HG02678 (cell line): ENCODE data around the gene NKX1-2.
A peak's percentile ranks its signal among the peaks of the same experiment; 100 is the strongest.

ENCODE experiments used
- ATAC-seq: cut with Tn5 transposase; IDR thresholded peaks from one replicate; pipeline ENCODE4 v1.9.1; 2021; ENCODE audit warnings: mild to moderate bottlenecking, moderate library complexity; ENCODE audit not compliant: unreplicated experiment

Gene NKX1-2

DNA sequence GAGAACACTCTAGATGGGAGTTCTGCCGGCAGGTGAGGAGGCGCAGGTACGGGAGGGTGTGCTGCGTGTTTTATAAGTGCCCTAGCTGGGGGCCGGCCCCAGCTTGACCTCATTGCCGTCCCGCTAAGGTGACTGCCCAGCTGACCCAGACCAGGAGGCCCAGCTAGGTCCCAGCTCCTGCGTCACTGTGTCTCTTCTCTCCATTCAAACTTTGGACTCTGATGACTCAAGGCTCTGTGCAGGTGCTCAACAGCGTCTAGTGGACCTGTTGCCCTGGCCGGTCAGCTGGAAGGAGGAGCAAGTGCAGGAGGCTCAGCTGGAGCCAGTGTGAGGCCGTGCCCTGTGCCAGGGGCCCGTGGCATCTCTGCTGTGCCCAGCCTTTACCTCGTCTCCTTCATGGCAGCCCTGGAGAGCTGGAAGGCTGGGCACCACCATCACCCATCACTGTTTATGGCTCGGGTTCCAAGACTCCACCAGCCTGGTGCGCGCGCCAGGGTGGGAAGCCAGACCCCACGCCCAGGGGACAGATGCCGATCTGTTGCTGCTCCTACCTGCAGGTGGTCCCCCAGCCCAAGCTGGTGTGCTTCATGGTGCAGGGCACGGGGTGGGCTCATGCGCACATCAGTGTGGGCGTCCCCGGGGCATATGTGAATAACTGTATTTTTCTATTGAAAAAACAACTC lies 26.3 kb upstream of the NKX1-2 start:
- no peak for ATAC-seq

DNA sequence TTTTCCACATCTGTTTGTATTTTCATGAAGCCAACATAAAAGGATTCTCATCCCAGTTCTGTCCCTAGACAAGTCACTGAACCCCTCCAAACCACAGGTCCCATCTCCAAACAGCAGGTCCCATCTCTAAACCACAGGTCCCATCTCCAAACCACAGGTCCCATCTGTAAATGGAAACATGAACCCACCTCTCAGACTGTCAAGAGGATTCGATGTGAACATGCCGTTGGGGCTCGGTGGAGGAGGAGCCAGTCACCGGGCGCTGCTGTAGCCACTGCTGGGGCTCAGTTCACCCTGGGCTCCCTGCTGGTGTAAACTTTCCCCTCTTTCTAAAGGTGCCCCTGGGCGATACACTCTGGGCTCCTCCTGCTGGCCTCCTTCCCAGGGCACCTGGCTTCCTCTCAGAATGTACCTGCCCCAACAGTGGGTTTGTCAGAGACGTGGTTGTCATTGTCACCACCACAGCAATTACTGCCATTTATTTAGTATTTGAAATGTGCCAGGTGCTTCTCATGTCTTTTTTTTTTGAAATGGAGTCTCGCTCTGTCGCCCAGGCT lies 24.8 kb upstream of the NKX1-2 start:
- ATAC-seq, result no peak

DNA sequence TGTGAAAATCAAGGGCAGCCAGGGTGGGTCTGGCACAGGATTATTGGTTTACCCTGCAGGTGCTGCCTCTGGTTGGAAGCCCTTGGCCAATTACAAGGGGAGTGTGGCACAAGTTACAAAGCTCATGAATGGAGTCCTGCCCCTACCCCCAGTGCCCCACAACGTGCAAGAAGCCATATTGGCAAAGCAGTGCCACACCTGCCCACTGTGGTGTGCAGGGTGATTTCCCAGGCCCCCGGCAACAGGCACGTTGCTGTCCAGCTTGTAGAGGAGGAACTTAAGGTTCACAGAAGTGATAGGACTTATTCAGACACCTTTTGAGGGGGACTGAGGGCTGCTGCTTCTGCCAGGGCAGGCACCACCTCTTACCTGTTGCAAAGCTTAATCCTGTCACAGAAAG lies 23.2 kb upstream of the NKX1-2 start:
- no peak for ATAC-seq

DNA sequence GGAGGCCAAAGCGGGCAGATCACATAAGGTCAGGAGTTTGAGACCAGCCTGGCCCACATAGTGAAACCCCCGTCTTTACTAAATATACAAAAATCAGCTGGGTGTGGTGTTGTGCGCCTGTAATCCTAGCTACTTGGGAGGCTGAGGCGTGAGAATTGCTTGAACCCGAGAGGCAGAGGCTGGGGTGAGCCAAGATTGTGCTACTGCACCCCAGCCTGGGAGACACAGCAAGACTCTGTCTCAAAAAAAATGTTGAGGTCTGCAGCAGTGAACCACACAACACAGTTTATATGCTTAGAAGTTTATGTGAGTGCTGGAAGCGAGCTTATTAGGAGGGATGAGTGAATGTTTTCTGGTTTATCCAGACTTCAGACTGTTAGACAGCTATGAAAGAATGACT lies 22.2 kb upstream of the NKX1-2 start:
- no peak for ATAC-seq

DNA sequence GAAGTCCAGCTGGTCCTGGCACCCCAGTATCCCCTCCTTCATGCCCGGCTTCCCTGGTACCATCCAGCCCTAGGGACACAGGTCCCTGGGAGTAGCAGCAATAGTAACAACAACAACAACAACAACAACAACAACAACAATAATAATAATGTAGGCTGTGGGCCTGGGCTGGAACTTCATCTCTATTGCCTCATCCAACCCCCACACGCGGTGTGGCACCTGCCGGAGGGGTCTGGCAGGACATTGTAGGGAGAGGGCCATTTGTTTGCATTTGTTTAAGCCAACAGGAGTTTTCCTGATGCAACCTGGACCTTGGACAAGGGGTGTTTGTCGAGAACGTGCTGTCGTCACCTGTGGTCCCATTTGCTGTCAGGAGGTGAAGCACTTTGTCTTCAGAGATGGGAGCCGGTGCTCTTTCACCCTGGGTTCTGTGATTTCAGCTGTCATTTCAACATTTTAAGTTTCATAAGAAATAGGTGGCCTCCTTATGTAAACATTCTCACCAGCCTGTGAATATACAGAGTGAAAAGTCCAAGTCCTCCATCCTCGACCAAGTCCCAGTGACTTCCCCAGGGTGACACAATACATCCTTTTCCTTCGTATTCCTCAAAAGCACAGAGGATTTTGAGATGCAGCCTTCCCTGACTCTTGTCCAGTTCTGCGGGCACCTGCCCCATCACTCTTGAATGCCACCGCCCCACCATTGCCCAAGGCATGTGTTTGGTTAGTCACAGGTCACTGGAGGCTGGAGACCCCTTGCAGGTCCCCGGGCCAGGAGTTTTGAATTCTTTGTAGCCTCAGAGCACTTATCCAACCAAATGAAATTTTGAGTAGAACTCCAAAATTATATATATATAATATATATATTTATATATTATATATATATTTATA lies 21.0 kb upstream of the NKX1-2 start:
- no peak for ATAC-seq

DNA sequence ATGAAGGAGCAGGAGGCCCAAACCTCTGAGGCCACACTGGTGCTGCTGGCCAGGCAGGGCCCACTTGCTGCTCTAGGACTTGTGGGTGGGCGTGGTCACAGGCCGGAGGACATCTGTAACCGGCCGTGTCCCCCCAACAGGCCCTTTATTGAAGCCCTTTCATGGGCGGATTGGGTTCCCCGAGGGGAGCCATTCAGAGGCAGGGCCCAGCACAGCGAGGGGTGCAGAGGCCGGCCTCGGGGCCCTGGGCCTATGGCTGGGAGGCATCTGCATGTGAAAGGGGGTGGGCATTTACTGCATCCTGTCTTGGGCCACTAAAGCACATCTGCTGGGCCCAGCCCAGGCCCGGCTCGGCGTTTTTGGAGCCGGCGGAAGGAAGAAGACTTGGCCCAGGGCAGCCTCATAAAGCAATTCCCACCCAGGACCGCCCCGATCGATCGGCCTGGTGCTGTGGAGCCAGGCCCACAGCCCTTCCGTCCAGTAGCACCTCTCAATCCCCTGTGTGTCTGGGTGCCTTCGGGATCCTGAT lies 20.2 kb upstream of the NKX1-2 start:
- no peak for ATAC-seq

DNA sequence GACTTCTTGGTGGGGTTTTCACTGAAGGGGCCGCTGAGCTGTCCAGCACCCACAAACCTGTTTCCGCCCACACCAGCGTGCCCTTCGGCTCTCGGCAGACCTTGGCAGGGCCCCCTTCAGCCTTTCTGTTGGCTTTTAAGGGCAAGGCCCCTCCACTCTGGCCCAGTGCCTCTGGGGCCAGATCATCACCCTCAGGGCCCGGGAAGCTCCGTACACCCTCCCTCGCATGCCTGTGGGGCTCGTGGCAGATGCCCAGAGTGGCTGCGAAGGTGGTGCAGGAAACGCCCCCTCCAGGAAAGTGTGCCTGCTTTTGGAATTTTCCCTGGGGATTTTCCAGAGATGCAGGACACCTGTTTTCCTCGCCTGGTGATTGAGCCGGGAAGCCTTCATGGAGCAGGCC lies 18.8 kb upstream of the NKX1-2 start:
- no peak for ATAC-seq

DNA sequence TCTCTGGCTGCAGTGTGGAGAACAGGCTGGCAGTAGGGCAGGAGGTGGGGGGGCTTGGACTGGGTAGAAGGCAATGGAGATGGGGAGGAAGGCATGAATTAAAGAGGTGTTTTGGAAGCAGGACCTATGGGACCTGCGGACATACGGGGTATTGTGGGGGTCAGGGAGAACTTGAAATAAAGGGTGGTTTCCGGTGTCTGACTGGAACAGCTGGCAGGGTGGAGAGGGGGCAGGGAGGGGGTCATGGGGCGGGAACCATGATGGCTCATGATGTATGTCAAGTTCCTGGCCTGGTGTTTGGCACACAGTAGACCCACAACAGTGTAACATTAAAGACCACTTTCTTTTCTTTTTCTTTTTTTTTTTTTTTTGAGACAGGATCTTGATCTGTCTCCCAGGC lies 17.3 kb upstream of the NKX1-2 start:
- no peak for ATAC-seq

DNA sequence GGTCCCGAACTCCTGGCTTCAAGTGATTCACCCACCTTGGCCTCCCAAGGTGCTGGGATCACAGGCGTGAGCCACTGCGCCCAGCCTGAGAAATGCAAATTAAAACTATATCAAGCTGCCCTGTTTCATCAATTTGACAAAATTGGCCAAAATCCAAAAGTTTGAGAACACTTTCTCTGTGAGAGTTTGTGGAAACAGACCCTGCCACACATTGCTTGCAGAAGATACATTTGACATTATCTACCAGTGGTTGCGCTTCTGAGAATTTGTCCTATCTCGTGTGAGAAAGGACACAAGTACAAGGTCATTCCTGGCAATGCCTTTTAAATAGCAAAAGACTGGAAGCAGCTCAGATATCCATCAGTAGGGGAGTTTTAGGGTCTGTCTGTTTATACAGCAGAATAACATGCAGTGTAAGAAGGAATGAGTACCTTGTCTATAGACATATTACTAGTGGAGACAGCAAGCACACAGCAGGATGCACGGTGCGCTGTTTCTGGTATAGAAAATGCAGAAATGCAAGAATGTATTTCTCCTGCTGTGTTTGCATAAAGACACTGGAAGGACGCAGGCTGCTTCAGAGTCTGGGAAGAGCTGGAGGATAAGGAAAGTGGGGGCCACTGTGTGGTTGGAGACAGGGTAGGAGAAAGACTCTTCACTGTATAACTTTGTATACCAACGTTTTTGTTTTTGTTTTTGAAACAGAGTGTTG lies 16.1 kb upstream of the NKX1-2 start:
- ATAC-seq, result no peak

DNA sequence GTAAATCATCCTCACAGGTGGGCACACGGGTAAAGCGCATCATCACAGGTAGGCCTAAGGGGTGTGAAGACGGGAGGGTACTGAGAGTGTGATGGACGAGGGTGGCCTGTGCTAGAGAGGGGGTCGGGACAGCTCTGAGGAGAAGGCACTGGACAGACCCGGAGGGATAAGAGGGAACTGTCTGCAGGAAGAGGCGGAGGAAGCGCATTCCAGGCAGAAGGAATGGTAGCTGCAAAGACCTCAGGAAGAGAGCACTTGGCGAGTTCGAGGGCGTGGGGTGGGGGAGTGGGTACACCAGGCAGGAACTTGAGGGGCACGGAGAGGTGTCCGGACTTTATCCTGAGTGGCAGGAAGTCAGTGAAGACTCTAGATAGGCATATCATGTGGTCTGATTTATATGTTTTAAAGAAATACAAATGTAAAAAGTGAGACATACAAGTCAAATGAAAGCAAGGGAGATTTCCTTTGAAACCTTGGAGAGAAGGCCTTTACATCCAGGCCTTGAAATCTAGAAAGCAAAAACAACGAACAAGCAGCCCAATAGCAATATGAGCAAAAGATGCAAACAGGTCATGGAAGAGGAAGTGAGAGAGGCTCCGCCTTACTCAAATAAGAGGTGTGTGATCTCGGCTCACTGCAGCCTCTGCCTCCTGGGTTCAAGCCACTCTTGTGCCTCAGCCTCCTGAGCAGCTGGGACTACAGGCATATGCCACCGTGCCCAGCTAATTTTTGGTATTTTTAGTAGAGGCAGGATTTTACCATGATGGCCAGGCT lies 15.4 kb upstream of the NKX1-2 start:
- no peak for ATAC-seq

DNA sequence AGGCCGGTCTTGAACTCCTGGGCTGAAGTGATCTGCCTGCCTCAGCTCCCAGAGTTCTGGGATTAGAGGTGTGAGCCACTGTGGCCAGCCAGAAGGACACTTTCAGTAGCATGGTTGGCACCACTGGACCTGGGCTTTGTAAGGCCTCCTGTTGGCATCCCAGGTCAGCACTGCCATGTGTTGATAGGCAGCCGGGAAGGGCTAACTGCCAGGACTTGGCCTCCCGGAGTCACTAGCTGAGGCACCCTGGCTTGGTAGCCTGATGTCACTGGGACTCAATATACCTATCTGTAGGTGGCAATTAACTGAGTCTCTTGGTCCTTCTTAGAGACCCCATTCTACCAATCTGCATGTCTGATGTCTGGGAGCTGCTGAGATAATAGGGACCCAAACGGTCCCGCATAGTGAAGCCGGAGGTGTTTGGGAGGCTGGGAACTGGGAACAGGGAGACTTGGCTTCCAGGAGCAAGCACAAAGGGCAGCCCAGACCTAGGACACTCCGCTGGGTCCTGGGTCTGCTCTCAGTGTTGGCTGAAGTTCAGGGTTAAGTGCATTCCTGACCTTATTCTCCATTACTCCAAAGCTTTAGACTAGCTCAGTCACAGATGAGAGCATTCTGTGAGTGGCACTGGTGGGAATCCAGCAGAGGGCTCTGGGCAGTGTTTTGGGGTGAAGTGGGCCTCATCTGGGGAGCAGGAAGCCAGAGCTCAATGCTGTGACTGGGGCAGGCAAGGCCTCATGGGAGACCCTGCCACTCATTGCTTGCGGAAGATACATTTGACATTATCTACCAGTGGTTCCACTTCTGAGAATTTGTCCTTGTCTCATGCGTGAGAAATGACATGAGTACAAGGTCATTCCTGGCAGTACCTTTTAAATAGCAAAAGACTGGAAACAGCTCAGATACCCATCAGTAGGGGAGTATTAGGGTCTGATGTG lies 14.5 kb upstream of the NKX1-2 start:
- ATAC-seq, result no peak

DNA sequence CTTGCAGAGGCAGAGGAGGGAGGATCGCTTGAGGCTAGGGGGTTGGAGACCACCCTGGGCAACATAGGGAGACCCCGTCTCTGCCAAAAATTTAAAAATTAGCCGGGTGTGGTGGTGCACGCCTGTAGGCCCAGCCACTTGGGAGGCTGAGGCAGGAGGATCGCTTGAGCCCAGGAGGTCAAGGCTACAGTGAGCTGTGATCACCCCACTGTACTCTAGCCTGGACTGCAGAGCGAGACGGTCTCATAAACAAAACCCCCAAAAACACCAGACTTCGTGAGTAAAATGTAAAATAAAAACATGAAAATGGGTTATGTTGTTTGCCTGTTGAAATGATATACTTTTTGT lies 12.5 kb upstream of the NKX1-2 start:
- no peak for ATAC-seq

DNA sequence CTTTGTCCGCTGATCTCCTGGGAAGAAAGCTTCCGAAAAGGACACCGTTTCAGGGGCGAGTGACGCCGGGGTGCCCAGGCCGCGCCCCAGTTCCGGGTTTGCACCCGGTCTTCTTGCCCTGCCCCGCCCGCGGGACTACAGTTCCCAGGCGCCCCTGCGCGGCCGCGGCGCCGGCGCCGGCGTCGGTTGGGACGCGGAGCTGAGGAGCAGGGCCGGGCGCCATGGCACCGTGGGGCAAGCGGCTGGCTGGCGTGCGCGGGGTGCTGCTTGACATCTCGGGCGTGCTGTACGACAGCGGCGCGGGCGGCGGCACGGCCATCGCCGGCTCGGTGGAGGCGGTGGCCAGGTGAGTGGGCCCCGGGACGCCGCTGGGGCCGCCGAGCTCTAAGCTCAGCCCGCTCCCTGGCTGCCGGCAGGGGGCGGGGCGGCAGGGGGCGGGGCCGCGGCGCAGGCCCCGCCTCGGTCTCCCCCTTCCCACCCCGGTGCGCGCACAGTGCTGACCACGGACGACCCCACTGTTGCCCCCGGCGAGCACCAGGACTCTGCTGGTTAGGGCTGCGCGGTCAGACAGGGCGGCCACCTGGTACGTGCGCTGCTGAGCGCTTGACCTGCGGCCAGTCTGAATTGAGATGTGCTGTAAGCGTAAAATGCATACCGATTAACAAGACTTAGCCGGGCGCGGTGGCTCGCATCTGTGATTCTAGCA lies 12.0 kb upstream of the NKX1-2 start, which contains the start of gene LHPP:
LHPP (plus strand) TSS at position 182 of the 706 bp plus-strand sequence; CDS start at position 222, 40 bp downstream.
- peak; percentile 97 for ATAC-seq

DNA sequence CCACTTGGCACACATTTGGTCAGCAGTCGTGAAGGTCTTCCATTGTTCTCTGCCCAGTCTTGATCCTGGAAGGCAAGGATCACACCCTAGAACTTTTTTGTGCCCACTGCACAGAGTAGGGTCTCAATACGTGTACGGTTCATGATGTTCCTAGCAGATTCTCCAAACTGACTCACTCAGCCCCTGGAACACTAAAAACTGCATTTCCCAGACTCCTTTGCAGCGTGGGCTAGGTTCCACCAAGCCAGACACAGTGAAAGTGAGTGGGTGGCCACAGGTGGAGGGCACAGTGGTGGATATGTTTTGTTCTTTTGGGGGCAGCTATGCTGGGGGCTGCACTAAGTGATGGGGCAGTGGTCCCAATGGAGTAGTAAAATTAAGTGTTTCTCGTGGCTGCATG lies 10.3 kb upstream of the NKX1-2 start:
- ATAC-seq, result no peak

DNA sequence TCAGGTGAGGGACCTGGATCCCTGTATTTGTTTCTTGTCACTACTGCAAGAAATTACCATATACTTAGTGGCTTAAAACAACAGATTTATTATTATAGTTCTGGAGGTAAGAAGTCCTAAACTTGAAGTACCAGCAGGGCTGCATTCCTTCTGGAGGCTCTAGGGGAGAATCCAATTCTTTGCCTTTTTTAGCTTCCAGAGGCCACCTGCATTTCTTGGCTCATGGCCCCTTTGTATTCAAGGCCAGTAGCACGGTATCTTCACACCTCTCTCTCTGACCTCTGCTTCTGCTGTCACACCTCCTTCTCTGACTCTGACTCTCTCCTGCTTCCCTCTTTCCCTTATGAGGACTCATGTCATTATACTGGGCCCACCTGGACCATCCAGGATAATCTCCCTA lies 9.6 kb upstream of the NKX1-2 start:
- no peak for ATAC-seq

DNA sequence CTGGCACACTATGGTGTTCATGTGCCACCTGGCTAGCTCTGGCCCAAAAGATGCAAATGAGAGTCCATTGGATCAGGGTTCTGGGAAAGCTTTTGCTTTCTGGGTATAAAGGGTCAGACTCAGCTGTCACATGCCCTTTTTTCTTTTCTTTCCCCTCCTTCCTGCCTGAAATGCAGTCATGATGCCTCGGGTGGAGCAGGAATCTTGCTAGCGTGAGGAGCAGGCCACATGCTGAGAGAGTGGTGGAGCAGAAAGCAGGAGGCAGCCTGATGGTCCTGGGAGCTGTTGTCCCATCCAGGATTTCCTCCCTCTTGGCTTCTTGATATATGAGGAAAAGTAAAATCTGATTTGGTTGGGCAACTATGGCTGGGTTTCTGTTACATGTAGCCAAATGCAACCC lies 9.1 kb upstream of the NKX1-2 start:
- ATAC-seq, result no peak

DNA sequence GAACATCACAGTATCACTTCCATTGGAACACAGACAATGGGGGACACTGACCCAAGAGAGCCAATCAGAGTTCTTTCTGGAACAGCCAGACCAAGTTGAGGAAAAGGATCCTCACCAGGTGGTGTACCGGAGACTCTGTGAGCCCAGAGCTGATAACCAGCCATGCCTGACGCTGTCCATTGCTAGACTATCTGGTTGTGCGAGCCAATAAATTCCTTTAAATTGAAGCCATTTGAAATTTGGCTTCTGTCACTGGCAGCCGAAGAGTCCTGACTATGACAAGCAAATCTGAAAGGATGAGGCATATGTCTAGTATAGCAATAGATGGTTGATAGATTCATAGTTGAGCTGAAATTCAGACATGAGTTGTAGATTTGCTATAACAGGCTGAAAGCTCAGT lies 8.6 kb upstream of the NKX1-2 start:
- no peak for ATAC-seq

DNA sequence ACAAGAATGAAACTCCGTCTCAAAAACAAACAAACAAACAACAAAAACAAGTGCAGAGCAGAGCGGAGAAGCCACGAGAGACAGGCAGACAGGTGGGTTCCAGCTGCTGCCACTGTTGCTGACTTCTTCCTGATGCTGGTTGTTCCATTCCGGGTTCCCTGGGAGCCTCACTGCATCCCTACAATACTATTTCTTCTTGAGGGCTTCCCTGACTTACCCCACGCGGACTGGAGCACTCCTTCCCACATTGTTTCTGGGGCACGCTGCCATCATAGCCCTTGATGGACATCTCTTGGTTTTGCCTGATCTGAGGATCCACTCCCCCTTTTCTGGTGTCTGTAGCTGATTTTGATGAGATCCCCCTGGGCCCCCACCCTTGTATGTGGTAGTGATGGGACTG lies 5.6 kb upstream of the NKX1-2 start:
- ATAC-seq, result no peak
